ENCODE measurements around the gene BAIAP2L1. TPM values are rescaled to one million over a fixed set of nuclear protein-coding genes. Genes with fewer than 3 reads are reported as not detected.

The BAIAP2L1 gene
- total RNA-seq, 1 experiment from 2014 or later, result 120 TPM

DNA sequence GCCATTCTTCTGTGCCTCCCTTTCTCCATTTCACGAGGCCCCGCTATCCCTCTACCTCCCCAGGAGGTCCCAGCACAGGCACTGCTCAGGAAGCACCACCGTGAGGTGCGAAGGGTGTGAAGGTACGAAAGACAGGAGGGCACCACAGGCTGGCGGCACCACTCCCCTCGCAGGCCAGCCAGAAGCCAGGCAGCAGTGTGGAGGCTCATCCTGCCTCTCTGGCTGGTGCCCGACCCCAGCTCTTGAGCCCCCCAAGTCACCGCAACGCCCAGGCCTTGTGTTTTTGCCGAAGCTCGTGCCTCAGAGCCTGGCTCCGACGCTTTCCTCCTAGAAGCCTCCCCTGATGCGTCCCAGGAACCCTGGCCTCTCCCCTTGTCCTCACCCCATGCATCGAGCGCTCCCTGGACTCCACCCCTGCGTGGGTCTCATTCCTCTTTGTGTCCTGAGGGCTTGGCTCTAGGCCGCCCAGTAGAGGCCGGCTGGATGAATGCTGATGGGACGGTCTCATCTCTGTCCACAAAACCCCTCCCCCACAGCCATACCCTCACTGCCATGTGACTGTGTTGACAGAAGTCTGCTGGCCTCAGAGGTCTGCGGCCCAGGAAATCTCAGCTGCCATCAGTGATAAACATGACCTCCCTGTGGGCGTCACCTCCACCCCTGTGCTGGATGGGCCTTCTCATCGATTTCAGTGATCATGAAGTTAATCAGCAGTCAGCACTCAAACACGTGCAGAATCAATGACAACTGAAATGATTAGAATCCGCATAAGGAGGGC lies 100.1 kb downstream of the BAIAP2L1 start:
- DNase-seq (ENCODE audit: low read depth, low spot score), result no peak
- ChIA-PET CTCF (no interaction called here), POLR2A (interaction anchor here (0.6 kb wide), 1 partner anchor 119 kb away, joined by 5 read pairs; no protein-coding TSS in a partner anchor)
- BruUV-seq (replicated peaks), result no TSS peak
- Histone ChIP-seq H3K36me3 (ENCODE audit: control insufficient read depth, insufficient read depth, low read length) (peaks cover 14% of the 10 kb centered on the region), H3K27me3 (ENCODE audit: control insufficient read depth, insufficient read depth, low read length) (no peaks in the 10 kb centered on the region), H3K4me3 (ENCODE audit: low read depth in 2 of 2, low read length in 2 of 2) (no peak overlapping the region), H3K9me3 (ENCODE audit: control insufficient read depth, insufficient read depth, low read depth, low read length) (no peaks in the 10 kb centered on the region), H3K4me1 (ENCODE audit: control insufficient read depth, insufficient read depth, low read length) (peaks cover 12% of the 10 kb centered on the region), H3K27ac (ENCODE audit: low read length) (no peak overlapping the region)
- TF ChIP-seq REST (IDR thresholded peaks at IDR 0.05; ENCODE audit: insufficient read depth in 1 of 2, low read depth in 2 of 2, low read length in 1 of 2), result no peak
- no peak for TF ChIP-seq POLR2AphosphoS5 (IDR thresholded peaks at IDR 0.05; ENCODE audit: low read depth, low read length)
- TF ChIP-seq CTCF (IDR thresholded peaks at IDR 0.05), result no peak
- no peak for TF ChIP-seq SIN3A (IDR thresholded peaks at IDR 0.05; ENCODE audit: borderline replicate concordance, insufficient read depth, low read depth, low read length)
- no peak for TF ChIP-seq TCF7L2 (IDR thresholded peaks at IDR 0.05; ENCODE audit: low read depth, low read length)
- no peak for ATAC-seq
- in situ Hi-C loops (cut with HindIII; ENCODE audit: low pct_unique_long_range_greater_than_20kb, low sequenced_read_pairs), result no loop called here
- intact Hi-C loops (cut with micrococcal nuclease; ENCODE audit: unreplicated experiment), result no loop called here

DNA sequence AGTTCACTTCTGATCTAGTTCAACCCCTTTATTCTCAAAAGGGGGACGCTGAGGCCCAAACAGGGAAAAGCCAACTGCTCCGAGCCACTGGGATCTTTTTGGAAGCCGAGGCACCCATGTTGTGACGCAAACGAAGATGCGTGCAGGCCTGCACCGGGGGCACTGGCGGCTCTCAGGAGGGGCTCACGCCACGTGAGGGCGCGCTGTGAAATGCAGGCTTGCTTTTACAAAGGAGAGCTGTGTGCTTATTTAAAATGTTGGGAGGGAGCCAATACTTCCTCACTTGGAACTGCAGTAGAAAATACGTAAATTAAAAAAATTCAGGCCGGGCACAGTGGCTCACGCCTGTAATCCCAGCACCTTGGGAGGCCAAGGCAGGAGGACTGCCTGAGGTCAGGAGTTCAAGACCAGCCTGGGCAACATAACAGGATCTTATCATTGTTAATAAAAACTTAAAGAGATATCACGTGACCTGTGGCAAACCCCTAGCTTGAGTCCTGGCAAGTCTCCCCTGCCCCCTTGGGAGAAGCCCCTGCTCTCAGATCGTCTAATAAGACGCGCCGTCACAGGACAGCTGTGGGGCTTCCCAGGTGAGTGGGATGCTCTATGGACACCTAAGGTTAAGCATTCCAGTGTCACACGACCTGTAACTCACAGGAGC lies 103.1 kb downstream of the BAIAP2L1 start:
- Histone ChIP-seq H3K4me3 (ENCODE audit: low read depth in 2 of 2, low read length in 2 of 2) (no peak overlapping the region), H3K9me3 (ENCODE audit: control insufficient read depth, insufficient read depth, low read depth, low read length) (no peaks in the 10 kb centered on the region), H3K36me3 (ENCODE audit: control insufficient read depth, insufficient read depth, low read length) (peaks cover 12% of the 10 kb centered on the region; the same call in 1 of the 2 replicates), H3K27ac (ENCODE audit: low read length) (no peak overlapping the region), H3K4me1 (ENCODE audit: control insufficient read depth, insufficient read depth, low read length) (peaks cover 36% of the 10 kb centered on the region), H3K27me3 (ENCODE audit: control insufficient read depth, insufficient read depth, low read length) (no peaks in the 10 kb centered on the region)
- ChIA-PET POLR2A (no interaction called here), CTCF (interaction anchor here (0.5 kb wide), 1 partner anchor 238 kb away, joined by 3 read pairs; no protein-coding TSS in a partner anchor)
- TF ChIP-seq TCF7L2 (IDR thresholded peaks at IDR 0.05; ENCODE audit: low read depth, low read length) (no peak), POLR2AphosphoS5 (IDR thresholded peaks at IDR 0.05; ENCODE audit: low read depth, low read length) (no peak), SIN3A (IDR thresholded peaks at IDR 0.05; ENCODE audit: borderline replicate concordance, insufficient read depth, low read depth, low read length) (no peak), CTCF (IDR thresholded peaks at IDR 0.05) (no peak), REST (IDR thresholded peaks at IDR 0.05; ENCODE audit: insufficient read depth in 1 of 2, low read depth in 2 of 2, low read length in 1 of 2) (no peak)
- DNase-seq (ENCODE audit: low read depth, low spot score) (no peak), ATAC-seq (no peak)
- BruUV-seq (replicated peaks), result no TSS peak
- in situ Hi-C loops (cut with HindIII; ENCODE audit: low pct_unique_long_range_greater_than_20kb, low sequenced_read_pairs), result loop anchor here (25.0 kb wide), 1 partner anchor 90 kb away; no protein-coding TSS in a partner anchor
- intact Hi-C loops (cut with micrococcal nuclease; ENCODE audit: unreplicated experiment), result loop anchor here (5.0 kb wide), 2 partner anchors 105 to 545 kb away; partner anchors contain the start of gene BAIAP2L1

Data from Panc1 (cell line).